GDM1 (cell line): Measurements from ENCODE around the gene BCKDHA.
"Not testable (repeated sequence)": the region's sequence is repeated elsewhere in the genome, so short reads cannot be mapped to it uniquely, and the experiment has no call there.

Experiments used
- DNase-seq: peaks from one replicate; lab custom pipeline; 2025; lab: John Stamatoyannopoulos, UW

Gene BCKDHA

GRCh38 chr19:41405776-41406175 lies 8.2 kb downstream of the BCKDHA start:
- no peak for DNase-seq

DNA sequence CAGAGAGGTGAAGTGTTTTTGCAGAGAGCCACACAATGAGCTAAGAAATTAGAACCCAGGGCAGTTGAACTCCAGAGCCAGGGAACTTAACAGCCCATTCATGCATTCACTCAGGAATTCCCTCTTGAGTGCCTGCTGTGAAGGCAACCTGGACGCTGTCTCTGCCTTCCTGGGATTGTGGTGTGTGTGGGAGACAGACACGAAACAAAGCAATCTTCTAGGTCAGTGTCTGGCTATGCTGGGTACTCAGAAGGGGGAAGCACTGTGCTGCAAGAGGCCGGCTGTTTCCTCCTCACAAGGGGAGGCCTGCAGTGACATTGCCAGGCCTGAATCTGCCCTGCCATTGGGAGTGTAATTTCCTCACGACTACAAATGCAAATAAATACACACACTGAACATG lies 9.7 kb downstream of the BCKDHA start:
- peak; percentile 50 for DNase-seq

GRCh38 chr19:41408256-41408655 lies 10.6 kb downstream of the BCKDHA start:
- DNase-seq = no peak

DNA sequence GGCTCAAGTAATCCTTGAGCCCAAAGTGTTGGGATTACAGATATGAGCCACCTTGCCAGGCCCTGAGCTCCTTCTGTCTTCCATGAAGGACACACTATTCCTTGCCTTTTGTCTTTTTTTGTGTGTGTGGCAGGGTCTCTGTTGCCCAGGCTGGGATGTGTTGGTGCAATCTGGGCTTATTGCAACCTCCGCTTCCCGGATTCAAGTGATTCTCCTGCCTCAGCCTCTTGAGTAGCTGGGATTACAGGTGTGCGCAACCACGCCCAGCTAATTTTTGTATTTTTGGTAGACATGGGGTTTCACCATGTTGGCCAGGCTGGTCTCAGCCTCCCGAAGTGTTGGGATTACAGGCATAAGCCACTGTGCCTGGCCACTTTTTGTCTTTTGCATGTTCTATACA lies 11.2 kb downstream of the BCKDHA start:
- not testable (repeated sequence) for DNase-seq

DNA sequence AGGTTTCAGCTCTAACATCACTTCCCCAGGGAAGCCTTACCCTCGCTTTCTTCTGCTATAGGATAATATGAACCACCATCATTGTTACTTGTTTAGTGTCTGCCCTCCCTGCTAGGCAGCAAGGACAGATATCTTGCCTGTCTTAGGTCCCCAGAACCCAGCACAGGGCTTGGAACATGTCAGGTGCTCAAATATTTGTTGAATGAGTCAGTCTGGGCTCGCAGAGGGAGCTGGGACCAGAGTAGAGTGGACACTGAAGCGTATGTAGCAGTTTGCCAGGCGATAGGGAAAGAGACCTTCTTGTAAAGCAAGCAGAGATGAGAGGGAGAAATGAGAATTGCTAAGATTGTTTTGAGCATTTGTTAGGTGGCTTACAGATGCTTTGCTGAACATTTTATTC lies 11.7 kb downstream of the BCKDHA start:
- no peak for DNase-seq

GRCh38 chr19:41410336-41411054 lies 12.9 kb downstream of the BCKDHA start:
- no peak for DNase-seq

DNA sequence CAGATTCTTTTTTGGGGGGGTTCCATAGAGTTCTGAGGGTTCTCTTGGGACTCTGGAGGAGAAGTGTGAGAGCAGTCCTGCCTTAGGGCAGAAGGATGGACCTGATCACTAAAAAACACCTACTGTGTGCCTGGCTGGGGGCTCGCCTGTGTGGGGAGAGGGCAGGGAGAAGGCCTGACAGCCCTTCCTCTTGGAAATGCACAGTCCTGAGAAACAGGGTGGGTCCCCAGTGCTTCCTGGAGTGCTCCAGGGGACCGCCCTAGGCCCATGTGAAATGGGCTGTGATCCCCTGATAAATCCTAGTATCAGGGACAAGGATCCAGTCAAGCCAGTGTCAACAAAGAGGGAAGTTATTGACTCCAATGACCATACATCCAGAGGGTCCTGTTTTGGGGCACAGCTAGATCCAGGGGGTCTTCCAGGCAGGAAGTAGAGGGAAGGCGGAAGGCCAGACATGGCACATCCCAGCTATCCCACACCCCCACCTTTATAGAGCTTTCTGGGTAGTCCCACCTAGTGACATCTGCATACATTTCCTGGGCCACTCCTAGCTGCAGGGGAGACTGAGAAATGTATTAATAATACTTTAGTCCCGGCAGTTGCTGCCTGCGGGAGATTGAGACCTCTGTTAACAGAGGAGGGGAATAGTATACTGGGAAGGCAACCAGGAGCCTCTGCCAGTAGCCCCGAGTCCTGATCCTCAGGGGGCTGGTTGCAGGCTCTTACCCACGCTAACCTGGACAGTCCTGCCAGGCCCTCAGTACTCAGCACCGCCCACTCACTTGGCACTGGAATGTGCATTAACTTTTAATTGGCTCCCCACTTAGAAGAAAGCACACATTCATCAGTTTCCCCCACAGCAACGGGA lies 13.7 kb downstream of the BCKDHA start:
- no peak for DNase-seq

GRCh38 chr19:41411968-41412265 lies 14.3 kb downstream of the BCKDHA start:
- DNase-seq = no peak

- DNase-seq = no peak
Observed at GRCh38 chr19:41412953-41413352, 15.3 kb downstream of the BCKDHA start.

DNA sequence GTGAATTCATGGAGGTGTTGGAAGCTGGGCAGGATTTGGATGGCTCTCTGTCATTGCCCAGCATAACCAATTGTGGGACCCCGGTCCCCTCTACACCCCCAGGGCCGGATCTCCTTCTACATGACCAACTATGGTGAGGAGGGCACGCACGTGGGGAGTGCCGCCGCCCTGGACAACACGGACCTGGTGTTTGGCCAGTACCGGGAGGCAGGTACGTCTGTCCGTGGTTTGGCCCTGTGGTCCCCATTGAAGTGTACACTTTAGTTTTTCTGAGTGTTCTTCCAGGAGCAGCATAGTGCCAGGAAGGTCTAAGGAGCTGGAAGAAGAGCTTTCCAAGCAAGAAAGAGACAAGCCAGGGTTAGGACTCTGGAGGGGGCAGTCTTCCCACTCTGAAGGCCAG lies 16.3 kb downstream of the BCKDHA start:
- no peak for DNase-seq

GRCh38 chr19:41414461-41414860 lies 16.8 kb downstream of the BCKDHA start:
- DNase-seq = no peak

DNA sequence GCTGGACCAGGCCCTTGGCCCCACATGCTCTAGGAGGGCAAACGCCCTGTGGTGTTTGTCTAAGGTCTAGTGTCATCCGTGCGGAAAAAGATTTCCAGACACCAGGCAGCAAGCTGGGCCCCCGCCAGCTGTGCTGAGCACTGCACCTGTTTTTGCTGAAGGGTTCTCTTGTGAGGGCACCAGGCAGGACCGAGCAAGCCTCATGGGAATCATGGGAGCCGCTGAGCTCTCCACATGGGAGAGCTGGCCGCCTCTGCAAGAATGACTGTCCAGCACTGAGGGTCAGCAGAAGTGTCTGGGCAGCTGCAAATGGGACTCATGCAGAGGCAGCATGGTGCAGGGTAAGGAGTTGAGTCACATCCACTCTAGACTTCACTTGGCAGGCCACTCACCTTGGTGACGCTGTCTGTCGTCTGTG lies 17.5 kb downstream of the BCKDHA start:
- DNase-seq = no peak

GRCh38 chr19:41416194-41416674 lies 18.6 kb downstream of the BCKDHA start:
- no peak for DNase-seq

- DNase-seq = peak; percentile 65
Observed at GRCh38 chr19:41420101-41420880, 22.7 kb downstream of the BCKDHA start.

DNA sequence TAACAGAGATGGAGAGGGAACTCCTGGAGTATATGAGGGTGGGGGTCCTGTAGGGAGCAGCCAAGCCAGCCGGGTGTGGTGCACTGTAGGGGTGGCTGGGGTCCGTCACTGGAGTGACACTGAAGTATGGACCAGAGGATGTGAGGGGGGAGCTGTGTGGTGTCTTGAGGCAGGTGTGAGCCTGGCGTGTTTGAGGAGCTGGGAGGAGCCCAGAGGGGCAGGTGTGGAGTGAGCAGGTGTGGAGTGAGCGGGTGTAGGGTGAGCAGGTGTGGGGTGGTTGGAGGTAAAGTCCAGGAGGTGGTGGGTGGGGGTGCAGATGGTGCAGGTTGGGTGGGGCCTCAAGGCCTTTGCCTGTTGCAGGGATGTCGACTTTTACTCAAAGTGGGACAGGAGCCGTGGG lies 23.7 kb downstream of the BCKDHA start:
- no peak for DNase-seq

GRCh38 chr19:41421973-41422372 lies 24.4 kb downstream of the BCKDHA start:
- no peak for DNase-seq

DNA sequence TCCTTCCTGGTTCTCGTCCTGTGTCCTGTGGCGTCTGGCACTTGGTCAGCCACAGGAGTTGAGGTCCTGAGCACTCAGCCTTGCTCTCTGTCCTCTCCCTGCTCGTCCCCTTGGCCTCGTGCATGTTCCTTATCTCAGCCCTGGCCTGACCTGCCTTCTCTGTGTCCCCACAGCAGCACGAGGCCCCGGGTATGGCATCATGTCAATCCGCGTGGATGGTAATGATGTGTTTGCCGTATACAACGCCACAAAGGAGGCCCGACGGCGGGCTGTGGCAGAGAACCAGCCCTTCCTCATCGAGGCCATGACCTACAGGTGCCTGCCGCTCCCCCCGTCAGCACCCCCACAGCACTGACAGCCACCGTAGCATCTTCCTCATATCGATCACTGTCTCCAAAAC lies 24.8 kb downstream of the BCKDHA start:
- no peak for DNase-seq

- DNase-seq = no peak
Observed at GRCh38 chr19:41422955-41423354, 25.3 kb downstream of the BCKDHA start.

- no peak for DNase-seq
Observed at GRCh38 chr19:41424335-41425173, 26.9 kb downstream of the BCKDHA start.

GRCh38 chr19:41425174-41426115 lies 27.8 kb downstream of the BCKDHA start:
- DNase-seq = no peak
